NT2/D1 (cell line): ENCODE measurements around the gene FREM2.

Source experiments
- SUZ12 ChIP-seq: IDR thresholded peaks from 2 replicates; pipeline ENCODE4 v1.6.1; 2011; ENCODE audit not compliant: insufficient read length, insufficient read depth; ENCODE audit errors: extremely low read depth
- ZNF274 ChIP-seq: IDR thresholded peaks from 2 replicates; pipeline ENCODE4 v1.6.1; 2011; ENCODE audit warnings: mild to moderate bottlenecking, low read depth, low read length

- TF ChIP-seq SUZ12 (no peak), ZNF274 (no peak)
These were observed 1.8 kb downstream of the FREM2 start for GRCh38 chr13:38688674-38689073.
